NCI-H146 treated with DMSO at 0.1 percent for 48 hours (cell line): Measurements from ENCODE around the gene APOLD1.
"Not testable (repeated sequence)": the region's sequence is repeated elsewhere in the genome, so short reads cannot be mapped to it uniquely, and the experiment has no call there.

Experiments used
- DNase-seq: peaks from one replicate; lab custom pipeline; 2025; ENCODE audit not compliant: unreplicated experiment; lab: John Stamatoyannopoulos, UW

Gene APOLD1

DNA sequence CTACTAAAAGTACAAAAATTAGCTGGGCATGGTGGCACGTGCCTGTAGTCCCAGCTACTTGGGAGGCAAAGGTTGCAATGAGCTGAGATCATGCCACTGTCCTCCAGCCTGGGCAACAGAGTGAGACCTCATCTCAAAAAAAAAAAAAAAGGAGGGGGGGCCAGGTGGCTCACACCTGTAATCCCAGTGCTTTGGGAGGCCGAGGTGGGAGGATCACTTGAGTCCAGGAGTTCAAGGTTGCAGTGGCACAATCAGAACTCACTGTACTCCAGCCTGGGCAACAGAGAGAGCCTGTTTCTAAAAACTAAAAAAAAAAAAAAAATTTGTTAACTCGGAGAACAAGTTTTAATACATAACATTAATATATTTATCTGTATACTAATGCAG is 22.1 kb downstream of the APOLD1 start:
- DNase-seq, result not testable (repeated sequence)

DNA sequence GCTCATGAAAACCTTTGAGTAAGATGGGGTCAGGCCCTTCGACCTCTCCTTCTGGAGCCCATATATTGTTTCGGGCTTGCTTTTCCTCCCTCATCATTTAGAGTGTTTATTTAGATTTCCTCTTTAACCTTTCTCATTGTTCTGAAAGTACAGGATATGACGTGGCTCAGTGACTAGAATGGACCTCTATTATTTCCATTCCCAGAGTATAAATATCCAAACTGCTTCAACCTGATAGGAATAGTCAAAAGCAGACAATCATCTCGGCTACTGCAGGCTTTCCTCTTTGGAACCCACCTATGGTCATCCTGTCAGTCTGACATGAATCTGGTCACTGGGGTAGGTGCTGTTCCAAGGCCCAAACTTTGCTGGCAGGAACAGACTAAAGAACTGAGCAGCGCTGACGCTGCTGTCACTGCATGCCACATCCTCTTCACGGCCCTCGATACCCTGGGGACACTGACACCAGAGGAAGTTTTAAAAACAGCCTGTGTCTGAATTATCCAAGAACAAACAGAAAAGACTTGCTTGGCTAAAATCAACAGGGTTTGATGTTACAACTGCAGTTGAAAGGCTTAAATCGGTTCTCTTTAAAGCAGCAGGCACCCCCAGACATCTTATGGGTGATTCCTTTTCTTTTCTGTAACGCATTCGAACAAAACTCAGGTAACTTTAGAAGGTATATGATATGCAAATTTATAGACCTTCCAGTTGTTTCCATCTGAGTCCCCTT is 22.7 kb downstream of the APOLD1 start:
- DNase-seq, result peak; percentile 76

DNA sequence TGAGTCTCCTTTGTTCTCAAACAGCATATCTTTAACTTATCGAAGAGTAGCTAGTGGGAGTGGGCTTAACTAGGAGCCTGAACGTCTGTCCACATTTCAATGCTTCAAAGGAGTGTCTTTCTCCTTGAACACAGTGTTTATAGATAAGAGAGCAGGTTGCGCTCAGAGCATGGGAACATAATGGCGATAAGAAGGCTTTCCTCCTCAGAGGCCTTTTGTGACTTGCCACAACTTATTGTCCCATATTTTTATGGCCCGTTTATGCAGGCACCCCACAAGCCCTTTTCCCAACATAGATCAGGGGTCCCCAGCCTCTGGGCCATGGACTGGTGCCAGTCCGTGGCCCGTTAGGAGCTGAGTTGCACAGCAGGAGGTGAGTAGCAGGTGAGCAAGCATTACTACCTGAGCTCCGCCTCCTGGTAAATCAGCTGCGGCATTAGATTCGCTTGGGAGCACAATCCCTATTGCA is 25.1 kb downstream of the APOLD1 start:
- peak; percentile 26 for DNase-seq

GRCh38 chr12:12811343-12811742 is 25.9 kb downstream of the APOLD1 start:
- no peak for DNase-seq

DNA sequence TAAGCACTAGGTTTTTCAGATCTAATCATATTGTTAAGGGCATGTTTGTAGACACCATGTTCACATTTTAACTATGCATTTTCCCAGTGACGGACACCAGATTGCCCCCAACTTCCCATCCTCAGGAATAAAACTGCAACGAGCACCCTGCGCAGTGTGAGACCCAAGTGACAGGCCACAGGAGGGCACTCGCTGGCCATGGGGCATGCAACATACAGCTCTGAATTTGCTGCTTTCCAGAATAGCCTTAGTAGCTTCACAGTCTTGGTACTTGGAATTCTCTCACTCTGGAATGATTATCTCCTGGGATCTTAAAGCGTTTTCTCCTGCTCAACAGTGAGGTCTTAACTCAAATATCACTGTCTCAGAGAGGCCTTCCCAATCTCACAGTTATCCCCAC is 26.7 kb downstream of the APOLD1 start:
- DNase-seq, result no peak

- no peak for DNase-seq
These were observed 27.2 kb downstream of the APOLD1 start for GRCh38 chr12:12812618-12813119.

- DNase-seq, result peak; percentile 91
These were observed 28.0 kb downstream of the APOLD1 start, which contains the start of gene DDX47 for GRCh38 chr12:12813120-12814101. DDX47 (plus strand) TSS chr12:12813346; CDS start chr12:12813368, 22 bp downstream.

- DNase-seq, result no peak
These were observed 32.2 kb downstream of the APOLD1 start for GRCh38 chr12:12817616-12818015.

GRCh38 chr12:12818701-12819100 is 33.2 kb downstream of the APOLD1 start:
- DNase-seq, result no peak

GRCh38 chr12:12819221-12819620 is 33.8 kb downstream of the APOLD1 start:
- DNase-seq, result no peak

DNA sequence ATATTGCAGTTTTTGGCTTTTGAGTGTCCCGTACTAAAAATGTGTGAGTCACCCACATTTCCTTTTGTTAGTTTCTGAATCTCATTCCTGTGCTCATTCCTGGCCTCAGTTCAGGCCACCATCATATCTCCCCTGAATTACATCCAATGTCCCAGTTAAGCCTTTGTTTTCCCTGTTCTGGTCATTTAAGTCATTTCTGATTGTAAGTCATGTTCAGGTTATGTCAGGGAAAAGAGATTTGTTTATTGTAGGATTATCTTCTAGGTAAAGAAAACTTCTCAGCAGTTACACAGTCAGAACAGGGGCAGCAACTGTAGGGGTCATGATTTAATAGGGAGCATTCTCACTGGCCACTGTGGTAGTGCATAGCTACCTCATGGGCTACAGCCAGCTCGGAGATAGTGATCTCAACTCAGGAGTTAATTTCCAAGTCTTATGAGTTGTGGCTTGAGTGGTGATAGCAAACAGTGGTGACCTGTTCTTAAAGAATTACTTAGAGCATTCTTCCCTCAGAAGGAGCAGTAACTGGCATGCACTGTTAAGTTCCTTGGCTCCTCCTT is 34.4 kb downstream of the APOLD1 start:
- DNase-seq, result no peak

DNA sequence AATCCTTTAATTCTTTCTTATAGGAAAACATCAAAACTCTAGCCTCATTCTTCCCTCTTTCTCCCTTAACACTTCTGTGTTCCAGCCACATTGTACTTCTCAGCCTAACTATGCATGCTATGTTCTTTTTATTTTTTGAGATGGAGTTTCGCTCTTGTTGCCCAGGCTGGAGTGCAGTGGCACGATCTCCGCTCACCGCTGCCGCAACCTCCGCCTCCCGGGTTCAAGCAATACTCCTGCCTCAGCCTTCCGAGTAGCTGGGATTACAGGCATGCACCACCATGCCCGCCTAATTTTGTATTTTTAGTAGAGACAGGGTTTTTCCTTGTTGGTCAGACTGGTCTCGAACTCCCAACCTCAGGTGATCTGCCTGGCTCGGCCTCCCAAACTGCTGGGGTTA is 34.9 kb downstream of the APOLD1 start:
- not testable (repeated sequence) for DNase-seq

- no peak for DNase-seq
These were observed 36.5 kb downstream of the APOLD1 start for GRCh38 chr12:12821975-12822374.

DNA sequence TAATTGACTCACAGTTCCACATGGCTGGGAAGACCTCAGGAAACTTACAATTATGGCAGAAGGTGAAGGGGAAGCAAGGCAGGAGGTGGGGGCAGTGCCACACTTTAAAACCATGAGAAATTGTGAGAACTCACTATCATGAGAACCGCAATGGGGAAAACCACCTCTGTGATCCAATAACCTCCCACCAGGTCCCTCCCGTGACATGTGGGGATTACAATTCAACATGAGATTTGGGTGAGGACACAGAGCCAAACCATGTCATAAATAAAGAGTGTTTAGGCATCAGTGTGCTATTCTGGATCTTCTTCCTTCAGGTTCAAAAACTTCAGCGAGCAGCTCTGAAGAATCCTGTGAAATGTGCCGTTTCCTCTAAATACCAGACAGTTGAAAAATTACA is 37.4 kb downstream of the APOLD1 start:
- DNase-seq, result no peak

DNA sequence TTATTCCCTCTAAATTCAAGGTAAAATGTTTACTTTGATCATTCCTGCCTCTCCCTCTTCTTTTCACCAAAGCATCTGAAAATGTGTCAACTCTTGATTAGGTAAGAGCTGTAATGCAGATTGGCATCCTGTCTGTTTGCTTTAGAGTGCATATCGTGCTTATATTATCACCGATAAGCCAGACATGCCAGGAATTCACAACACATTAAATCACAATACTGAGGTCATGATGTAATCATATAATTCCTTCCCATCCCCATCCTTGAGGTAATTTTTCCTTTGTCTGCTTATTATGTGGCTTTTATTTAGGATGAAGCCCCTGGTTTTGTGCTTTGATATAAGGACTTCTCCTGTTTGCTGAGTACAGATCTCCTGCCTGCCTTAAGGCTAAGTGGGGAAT is 37.8 kb downstream of the APOLD1 start:
- no peak for DNase-seq

DNA sequence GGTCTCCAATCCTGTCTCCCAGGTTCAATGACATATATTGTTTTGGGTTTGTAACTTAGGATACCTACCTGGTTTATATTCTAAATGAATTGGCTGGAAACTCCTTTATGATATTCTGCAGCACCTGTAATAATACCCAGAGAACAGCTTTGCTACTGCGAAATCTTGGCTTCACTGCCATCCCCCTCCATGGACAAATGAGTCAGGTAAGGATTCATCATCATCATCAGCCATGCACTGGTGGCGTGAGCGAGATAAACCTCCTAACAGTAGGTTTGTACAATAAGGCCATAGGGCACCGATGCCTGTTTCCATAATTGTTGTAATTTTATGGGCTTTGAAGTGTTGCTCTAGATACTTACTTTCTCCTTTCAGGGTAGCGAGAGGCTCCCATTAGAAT is 38.4 kb downstream of the APOLD1 start:
- no peak for DNase-seq

- DNase-seq, result no peak
These were observed 50.1 kb downstream of the APOLD1 start for GRCh38 chr12:12835378-12836146.

- DNase-seq, result no peak
These were observed 51.1 kb downstream of the APOLD1 start for GRCh38 chr12:12836571-12836970.

DNA sequence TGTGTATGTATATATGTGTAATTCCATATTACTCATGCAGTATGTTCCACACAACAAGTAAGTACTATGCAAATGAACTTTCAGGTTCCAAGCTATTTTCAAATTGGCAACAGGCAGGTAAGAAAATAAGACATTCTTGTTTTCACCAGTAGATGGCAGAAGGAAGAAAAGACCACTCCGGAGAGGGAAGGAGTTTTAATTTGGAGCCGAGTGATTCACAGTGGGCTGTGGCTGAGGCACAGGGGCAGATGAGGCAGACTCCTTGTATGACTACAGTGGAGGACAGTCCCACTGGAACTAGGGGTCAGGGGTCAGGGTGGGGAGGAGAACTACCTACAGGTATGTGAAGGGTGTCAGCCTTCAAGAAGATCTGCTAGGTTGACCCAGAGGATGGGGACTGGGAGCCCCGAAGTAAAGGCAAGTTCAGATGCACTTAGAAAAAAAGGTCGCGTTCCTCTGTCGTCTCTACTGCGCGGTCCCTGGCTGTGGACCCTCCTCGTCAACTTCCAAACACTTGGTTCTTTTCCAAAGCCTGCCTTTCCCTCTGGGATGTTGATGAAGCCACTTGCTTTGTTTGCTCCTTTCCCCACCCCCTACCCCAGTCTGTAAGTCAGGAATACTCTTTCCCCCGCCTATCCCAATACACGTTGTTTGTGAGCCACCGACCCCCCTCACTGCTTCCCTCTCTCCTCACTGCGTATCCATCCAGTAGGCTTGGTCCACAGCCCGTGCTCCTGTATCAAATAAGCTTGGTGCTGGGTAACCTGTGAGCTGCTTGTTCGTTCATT is 51.8 kb downstream of the APOLD1 start:
- DNase-seq, result peak; percentile 18

GRCh38 chr12:12837813-12838153 is 52.3 kb downstream of the APOLD1 start:
- DNase-seq, result no peak
